Measurements from ENCODE around the gene GSX2. TPM values are rescaled to one million over a fixed set of nuclear protein-coding genes. Genes with fewer than 3 reads are reported as not detected.
A peak's percentile ranks its signal among the peaks of the same experiment; 100 is the strongest.

GSX2 gene
- polyA plus RNA-seq, 4 donors, result not detected

DNA sequence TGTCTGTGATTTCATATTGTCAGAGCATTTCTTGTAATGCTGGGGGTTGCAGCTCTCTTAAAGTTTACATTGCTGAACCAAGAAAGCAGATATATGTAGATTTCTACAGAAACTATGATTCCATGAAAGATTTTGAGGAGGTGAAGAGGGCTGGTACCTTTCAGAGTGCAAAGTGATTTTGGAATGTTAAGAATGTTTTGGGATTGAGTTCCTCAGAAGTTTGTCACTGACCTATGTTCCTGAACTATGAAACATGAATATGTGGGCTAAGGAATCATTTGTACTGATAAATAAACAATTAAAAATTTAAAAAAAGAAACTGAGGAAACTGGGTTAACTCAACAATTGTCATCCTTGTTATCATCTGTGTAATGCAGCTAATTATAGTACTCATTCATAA, 23.3 kb upstream of the GSX2 start:
- no peak for DNase-seq (ENCODE audit: low read depth in 4 of 4, low spot score in 2 of 4)

DNA sequence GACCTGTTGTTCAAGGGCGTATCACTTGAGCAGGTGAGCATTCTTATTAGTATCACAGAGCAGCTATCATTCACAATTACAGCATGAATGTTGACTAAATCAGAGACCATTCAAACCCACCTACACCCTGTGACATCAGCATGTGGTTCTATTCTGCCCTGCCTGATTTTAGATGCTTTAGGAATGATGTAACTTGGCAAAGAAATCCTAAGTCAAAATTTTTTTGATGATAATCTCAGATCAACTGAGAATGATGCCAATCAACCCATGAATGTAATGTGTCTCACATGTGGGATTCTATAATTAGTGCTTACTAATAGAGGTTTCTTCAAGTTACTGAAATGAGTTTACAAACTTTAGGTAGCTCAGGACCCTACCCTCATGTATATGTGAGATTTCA, 22.2 kb upstream of the GSX2 start:
- DNase-seq (ENCODE audit: low read depth in 4 of 4, low spot score in 2 of 4), result no peak

DNA sequence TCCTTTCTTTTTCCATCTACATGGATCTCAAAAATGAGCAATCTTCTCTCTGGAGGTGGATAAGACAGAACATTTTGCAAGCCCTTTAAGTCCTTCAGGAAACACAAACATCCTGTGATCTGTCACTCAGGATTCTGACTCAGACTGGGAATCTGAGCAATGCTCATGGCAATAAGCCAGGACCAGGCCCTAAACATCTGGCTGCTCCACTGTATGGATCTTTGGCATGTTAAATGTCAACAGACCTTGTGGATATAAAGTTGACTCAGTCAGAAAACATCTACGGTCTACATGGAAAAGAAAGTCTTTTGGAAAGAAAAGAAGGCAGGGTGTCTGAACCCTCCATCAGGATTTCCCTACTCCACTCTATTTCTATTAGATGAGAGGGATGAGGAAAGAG, 17.8 kb upstream of the GSX2 start:
- DNase-seq (ENCODE audit: low read depth in 4 of 4, low spot score in 2 of 4), result no peak

DNA sequence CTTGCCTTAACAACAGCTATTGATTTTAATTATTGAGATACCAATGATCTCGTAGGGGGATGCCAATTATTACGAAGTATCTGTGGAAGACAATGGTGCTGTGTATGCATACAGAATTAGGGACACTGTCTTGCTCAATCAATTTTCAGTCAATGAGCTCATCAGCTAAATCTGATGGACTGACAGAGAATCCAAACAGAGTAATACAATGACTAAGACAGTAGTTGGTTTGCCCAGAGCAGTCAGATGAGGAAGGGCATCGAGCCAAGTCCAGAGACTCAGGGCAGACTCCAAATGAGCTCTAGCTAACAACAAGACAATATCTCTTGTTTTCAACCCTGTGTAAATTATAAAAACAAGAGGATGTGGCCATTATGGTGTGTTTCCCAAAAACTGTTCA, 14.7 kb upstream of the GSX2 start:
- no peak for DNase-seq (ENCODE audit: low read depth in 4 of 4, low spot score in 2 of 4)

DNA sequence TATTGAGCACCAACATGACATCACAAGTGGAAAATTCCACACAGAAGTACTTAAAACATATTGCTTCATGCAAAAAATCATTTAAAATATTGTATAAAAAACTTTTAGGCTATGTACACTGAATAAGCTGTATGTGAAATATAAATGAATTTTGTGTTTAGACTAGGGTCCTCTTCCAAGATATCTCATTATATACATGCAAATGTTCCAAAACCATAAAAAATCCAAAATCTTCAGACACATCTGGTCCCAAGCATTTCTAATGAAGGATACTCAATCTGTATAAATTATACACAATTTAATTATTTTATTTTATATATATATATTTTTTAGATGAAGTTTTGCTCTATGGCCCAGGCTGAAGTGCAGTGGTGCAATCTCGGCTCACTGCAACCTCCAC, 10.1 kb upstream of the GSX2 start:
- DNase-seq (ENCODE audit: low read depth in 4 of 4, low spot score in 2 of 4), result no peak

DNA sequence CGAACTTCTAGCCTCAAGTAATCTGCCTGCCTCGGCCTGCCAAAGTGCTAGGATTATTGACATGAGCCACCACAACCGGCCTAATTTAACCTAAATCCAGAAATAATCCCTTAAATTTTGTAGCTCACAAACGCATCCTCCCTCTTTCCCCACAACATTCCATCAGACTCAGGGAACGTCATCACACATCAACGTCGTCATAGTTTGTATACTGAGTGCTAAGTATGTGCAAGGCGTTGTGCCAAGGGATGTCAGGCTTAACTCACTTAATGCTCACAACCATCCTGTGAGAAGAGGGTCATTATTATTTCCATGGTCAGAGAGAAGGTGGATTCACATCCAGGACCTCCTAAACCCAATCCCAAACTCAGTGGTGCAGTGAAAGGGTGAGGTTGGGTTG, 9.6 kb upstream of the GSX2 start:
- DNase-seq (ENCODE audit: low read depth in 4 of 4, low spot score in 2 of 4), result no peak

DNA sequence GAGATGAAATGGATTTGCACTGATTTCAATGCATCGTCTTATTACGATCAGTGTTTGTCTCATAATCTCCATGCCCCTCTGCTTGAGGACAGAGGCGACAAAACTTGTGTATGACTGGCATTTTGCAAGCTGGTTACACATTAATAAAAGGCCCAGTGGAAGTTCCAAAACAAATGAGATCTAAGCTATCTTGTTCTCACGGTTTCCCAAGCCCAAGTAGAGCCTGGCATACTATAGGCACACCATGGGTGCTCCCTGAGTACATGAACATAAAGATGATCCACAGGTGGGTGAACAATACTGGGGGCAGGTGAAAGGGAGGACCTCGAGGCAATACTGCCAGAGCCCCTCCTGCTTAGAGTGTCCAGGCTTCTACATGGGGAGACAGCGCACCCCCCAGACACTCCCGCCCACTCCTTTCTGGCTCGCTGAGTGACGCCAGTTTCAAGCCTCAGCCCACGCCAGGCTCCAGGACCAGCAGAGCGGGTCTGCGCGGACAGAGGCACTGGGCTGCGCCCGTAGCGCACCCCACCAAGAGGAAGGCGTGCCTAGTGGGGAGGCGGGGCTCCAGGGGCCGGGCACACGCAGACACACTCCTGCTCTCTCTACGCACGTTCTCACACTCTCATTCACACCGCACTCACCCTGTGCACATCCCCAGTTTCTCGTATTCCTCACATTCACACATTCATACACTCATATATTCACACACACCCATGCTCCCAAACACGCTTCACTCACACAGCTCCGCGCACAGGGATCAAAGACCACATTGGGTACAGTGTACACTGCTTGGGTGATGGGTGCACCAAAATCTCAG, 8.9 kb upstream of the GSX2 start:
- DNase-seq (ENCODE audit: low read depth in 4 of 4, low spot score in 2 of 4), result no peak

DNA sequence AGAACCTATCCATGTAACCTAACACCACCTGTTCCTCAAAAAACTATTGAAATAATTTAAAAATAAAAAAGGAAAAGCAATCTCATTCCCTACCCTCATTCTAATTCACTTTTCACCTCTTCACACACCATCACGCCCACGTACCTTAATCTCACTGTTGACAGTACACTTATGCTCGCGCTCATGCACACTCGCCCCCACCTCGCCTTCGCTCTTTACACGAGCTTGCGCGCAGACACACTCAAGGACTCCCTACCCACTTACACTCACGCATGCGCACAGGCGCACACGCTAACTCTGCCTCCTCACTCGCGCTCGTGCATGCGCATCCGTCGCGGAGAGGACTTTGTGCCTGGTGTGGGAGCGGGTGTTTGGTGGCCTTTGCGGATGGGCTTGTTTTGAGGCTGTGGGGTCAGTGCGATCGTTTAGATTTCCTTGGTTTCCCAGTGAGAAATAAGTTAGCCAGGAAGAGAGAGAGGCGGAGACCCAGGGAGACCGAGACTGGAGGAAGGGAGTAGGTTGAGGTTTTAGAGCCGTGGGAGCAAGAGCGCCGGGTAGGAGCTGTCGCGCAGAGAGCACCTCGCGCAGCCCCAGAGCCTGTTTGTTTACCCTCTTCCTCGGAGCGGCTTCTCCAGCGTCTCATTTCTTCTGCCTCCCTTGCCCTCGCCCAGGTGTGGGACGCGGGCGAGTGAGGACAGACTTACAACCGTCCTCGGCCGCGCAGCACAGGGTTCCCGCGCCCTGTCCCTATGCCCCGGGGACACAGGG, 8.1 kb upstream of the GSX2 start:
- peak in 1 of 4 donors; percentile 69 for DNase-seq (ENCODE audit: low read depth in 4 of 4, low spot score in 2 of 4)

DNA sequence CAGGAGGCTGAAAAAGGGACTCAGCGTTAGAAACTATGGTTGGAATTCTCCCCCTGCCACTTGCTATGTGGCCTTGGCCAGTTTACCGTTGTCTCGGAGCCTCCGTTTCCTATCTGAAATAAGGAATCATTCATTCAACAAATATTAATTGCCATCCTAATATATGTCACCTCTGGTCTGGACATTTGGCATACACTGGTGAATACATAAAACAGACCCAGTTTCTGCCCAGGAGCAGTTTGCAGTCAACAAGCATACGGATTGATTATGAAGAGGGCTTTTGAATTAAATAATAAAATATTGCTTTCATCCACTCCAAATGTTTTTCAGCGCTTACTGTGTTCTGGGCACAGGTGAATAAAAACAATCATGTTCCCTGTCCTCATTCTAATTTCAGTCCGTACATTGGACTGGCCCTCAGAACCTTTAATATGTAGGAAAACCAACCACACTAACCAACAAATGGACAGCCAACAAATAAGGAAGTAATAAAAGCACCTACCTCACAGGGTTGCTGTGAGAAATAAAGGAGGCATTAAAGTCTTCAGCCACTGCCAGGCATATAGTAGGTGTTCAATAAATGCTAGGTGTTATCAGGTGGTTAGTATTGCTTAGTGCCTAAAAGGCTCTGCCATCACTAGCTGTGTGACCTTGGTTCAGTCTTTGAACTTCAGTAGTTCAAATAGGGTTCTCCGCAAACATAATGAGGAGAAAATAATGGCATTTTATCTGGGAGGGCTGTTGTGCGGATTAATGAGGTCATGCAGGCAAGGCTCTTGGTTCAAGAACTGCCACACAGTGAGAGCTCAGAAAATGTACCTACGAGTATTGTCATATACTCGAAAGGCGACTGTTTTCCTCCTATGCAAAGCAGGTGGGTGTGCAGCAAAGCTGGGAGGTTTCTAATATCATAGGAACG, 7.3 kb upstream of the GSX2 start:
- no peak for DNase-seq (ENCODE audit: low read depth in 4 of 4, low spot score in 2 of 4)

DNA sequence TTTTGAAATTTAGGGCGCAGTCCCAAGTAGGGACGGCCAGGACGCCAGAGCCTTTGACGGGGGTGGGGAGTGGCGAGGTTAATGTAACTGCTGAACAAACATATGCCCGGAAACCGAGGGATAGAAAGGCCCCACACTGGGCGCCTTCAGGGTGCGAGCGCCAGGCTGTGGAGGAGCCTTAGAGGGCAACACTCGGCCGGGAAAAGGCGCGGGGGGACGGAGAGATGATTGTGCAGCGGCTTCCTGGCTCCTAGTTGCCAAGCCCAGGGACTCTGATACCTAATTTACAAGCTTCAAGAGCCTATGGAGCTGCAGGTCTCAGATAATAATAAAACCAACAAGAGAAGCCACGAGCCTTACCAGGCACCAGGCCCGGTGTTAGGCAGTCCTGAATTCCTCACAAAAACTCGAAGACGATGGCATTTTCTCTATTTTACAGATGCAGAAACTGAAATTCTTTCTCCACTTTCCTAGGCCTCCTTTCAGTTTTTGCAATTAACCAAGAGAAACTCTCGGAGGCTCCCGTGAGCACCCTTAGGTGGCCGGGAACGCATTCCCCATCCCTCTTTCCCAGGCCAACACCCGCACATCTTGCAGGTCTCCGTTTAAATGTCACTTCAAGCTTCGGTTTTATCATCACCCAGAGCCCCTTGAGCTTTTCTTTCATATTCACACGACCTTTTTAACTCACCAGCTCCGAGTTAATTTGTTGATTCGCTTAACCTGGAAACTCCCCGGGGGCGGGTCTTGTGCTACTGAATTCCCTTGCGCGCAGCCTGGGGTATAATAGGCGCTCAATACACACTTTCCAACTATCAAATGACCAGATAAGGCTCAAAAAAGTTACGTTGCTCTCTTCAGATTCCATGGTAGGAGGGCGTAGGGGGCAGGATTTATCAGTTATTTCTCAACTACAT, 6.4 kb upstream of the GSX2 start:
- no peak for DNase-seq (ENCODE audit: low read depth in 4 of 4, low spot score in 2 of 4)

DNA sequence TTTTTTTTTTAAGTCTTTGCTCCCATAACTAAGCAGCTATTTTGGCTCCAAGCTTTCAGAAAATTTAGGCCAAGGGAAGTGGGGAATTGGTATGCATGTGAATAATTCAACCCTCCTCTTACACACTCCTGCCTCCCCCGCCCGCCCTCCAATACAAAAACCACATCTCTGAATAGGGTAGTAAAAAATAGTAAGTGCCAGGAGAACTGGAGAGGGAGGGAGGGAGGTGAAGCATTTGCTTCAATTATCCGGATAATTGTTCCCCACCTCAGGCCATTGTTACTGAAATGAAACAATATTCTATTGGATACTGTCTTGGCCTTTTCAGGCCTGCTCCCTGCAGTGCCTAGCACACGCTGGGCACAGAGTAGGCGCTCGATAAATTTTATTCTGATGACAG, 5.5 kb upstream of the GSX2 start:
- no peak for DNase-seq (ENCODE audit: low read depth in 4 of 4, low spot score in 2 of 4)

DNA sequence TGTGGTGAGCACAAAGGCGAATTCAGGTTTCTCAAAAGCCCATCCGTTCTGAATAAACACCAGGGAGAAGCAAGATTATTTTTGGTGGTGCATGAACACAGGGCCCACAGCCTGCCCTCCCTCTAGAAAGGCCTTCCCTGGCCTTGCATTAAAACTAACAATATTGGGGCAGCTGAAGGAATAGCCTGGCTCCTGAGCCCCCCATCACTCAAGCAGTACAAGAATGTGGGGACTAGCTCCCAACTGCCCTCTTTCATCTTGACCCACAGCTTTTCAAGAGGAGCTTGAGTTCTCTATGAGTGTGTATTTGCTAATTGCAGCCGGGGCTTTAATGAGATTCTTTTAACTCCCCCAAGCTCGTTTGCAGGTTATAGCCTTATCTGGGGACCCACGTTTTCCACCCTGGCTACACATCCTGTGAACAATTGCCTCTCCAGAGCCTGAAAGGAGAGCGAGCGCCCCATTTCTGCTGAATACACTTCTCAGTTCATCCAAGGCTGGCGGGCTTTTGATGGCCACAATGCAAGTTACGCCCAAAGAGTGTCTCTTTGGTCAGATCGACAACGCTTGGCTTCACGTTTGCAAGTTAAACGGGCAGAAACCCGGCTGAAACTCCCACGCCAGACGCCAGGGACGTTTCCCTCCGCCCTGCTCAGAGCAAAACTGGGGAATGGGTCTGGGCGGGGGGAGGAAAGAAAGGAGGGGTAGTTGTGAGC, 4.7 kb upstream of the GSX2 start:
- DNase-seq (ENCODE audit: low read depth in 4 of 4, low spot score in 2 of 4), result no peak

DNA sequence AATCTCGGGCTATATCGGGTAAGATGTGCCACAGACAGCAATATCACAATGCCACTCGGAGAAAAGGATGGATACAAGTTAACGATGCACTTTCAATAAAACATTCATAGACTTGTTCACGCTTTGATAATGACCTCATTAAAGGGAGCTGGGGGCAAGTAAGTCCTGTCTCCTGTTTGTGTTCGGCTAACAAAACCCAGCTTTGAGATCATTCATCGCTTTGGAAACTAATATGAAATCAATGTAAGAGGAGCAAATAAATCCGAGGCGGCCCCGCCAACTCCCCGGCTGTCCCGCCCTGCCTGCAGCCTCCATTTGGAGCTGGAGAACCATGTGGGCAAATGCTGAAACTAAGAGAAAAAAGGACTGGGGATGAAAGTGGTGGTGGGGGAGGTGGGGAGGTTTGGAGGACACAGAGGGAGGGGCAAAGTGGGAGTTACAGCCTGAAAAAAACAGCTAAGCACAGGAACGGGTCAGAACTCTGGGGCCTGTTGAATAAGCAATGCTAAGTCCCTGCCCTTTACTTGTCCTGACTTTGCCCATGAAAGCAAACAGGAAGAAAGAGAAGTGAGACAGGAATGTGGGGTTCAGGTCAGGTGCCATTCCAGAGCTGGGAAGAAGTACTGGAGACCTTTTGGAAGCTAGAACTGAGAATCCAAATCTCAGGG, 3.5 kb upstream of the GSX2 start:
- DNase-seq (ENCODE audit: low read depth in 4 of 4, low spot score in 2 of 4), result no peak

DNA sequence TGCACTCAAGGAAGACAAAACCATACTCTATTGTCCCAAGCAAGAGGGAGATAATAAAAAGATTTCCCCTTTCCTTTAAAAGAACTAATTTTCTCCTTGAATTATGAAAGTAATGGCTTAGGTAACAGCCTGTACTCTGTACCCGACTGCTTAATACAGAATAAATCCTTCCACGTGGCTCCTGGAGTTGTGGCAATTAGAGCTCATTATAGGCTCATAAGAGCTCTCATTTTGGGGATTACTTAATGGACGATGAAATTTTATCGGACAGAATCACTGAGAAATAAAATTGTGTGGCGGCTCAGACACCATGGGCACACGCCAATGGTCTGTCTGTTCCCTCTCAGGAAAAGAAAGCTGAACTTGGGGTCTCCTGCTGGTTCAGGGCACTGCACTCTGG, 2.8 kb upstream of the GSX2 start:
- no peak for DNase-seq (ENCODE audit: low read depth in 4 of 4, low spot score in 2 of 4)

DNA sequence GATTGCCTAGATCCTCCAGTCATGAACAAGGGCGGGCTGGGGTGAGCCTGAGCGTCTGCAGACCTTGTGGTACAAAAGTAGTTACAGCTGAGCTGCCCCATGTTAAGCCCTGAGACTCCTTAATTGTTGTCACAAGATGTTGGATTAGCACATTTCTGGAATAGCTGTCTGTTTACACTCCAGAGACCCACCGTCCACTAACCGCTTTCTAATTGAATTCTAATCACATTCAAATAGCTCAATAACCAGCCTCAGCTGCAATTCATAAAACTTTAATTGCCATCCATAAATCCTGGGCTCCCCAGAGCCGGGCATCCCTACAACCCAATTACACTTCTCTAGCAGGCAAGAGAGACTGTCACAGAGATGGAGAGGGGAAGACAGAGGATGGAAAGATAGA, 1.6 kb upstream of the GSX2 start:
- no peak for DNase-seq (ENCODE audit: low read depth in 4 of 4, low spot score in 2 of 4)

DNA sequence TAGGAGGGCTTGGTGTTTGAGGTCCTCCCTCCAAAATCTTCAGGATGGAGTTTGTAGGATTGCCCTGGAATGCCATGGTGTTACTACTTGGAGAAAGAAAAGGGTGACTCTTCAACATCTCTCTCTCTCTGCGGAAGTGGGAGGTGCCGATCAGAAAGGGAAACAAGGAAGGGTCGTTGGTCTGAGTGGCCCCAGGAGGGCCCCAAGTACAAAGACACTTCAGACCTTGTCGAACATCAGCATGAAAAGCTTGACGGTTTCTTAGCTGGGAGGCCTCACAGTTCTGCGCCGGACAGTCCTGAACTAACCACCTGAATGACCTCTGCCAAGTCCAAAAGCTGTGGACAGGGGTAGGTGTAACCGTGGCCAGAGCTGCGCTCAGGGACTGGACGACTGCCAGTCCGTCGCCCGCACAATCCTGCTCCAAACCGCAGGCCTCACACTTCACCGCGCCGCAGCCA, 646 bp upstream of the GSX2 start:
- no peak for DNase-seq (ENCODE audit: low read depth in 4 of 4, low spot score in 2 of 4)

DNA sequence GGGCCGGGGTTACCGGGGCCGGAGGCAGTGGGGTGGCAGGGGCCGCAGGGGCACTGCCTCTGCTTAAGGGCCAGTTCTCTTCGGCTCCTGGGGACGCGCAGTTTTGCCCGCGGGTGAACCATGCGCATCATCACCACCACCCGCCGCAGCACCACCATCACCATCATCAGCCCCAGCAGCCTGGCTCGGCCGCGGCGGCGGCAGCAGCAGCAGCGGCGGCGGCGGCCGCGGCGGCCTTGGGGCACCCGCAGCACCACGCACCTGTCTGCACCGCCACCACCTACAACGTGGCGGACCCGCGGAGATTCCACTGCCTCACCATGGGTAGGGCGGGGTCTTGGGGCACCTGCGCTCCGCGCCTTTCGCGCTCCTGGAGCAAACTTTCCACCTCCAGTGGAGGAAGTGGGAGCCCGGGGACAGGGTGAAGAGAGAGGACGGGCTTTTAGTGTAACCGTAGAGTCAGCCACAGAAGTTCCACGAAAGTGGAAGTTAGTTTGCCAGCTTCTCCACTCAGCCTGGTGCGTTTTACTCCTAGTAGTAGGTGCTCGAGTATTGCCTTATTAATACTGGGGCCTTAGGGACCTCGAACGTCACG, 729 bp downstream of the GSX2 start:
- no peak for DNase-seq (ENCODE audit: low read depth in 4 of 4, low spot score in 2 of 4)
